MV-4-11 (cell line): ENCODE measurements around the gene ARHGEF2.

Source experiments
- DNase-seq: peaks from one replicate; lab custom pipeline; 2025; lab: John Stamatoyannopoulos, UW

Gene ARHGEF2

GRCh38 chr1:155971910-155972809 lies 6.2 kb downstream of the ARHGEF2 start:
- DNase-seq: no peak

- peak; percentile 94 for DNase-seq
These were observed 7.7 kb downstream of the ARHGEF2 start for GRCh38 chr1:155970531-155971167.

DNA sequence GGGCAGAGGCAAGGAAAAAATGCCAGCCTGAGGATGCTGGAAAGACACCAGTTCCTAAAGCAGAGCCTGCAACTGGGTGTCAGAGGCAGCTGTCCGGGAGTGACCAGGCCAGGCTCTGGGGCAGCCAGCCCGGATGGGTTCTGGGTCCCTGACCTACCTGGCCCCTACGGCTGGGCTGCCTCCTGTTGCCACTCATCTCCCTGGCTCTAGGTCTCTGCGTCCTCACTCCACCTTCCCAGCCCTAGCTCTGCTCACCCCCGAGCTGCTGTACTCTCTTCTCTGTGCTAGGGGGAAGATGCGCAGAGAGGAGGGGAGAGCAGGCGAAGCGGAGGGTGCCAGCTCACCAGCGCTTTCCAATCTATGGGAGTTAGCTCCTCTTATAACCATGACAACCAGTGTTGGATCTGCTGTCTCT lies 9.0 kb downstream of the ARHGEF2 start:
- no peak for DNase-seq

DNA sequence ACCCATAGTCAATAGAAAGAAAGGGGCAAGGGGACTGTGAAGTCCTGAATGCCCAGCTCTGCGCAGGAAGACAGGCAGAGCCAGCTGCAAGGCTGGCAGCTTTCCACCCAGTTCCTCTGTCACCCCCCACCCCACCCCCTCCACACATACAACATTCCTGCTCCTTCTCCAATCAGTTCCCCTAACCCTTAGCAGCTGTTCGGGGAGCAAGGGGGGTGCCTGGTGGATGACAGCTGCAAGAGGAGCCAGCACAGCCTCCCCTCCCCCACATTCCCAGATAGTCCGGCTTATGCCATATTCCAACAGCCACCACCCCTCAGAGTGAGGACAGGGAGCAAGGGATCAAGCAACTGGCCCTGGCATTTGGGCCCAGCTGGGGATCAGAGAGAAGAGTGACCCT lies 9.7 kb downstream of the ARHGEF2 start:
- no peak for DNase-seq

GRCh38 chr1:155968051-155968400 lies 10.3 kb downstream of the ARHGEF2 start:
- no peak for DNase-seq

DNA sequence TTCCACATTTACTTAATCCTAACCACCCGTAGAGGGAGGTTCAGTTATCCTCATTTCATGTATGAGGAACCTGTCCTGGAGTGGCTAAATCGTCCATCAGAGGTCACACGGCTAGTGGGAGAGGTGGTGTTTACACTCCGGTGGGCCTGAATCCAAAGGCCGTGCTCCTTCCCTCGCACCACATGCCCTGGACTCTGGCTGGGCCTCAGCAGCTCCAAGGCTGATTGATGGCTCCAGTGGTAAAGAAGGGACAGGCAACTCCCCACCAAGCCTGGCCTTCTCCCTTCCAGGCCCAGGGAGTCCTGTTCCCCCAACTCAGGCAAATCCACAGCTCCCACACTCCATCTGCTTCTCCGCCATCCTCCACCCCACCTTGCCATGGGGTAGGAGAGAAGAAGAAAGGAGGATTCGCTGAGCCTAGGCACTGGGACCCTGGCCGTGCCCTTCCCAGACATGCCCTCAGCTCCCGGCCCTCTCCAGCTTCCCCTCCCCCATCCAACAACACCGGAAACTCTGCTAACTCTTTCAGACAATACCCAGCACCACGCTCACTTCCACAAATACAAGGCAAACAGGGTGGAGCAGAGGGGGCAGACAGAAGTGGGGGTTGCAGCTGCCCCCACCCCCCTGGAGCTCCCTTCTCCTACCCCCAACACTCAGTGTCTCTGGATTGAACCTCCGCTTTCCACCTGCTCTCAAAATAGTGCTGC lies 10.9 kb downstream of the ARHGEF2 start:
- DNase-seq: peak; percentile 18

DNA sequence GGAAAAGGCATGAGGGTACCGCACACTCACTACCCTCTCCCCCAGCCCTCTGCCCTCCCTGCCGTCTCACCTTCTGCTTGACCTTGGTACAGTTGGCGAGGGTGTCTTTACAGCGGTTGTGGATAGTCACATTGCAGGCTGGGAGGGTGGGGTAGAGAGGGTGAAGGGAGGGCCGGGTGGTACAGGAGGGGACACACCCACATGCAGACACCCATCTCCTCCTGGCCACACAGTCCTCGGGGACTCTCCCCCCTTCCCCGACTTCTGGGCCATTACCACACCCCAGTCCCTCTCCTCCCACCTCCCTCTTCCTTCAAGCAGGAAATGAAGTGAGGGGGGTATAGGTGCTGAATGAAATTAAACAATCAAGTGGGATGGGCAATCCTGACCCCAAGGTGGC lies 11.6 kb downstream of the ARHGEF2 start:
- no peak for DNase-seq

- no peak for DNase-seq
These were observed 12.2 kb downstream of the ARHGEF2 start for GRCh38 chr1:155966135-155966534.

DNA sequence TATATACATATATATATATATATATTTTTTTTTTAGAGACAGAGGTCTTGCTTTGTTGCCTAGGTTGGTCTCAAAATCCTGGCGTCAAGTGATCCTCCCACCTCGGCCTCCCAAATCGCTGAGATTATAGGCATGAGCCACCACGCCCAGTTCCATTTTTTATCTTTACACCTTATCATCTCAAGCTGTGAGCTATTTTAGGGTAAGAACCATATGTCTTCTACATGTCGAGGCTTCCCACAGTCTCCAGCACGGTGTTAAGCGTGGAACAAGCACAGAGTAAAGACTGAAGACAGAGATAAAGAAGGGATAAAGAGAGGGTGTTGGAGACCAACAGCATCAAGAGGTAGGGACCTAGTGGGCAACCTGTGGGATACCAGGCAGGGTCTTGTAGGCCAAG lies 14.2 kb downstream of the ARHGEF2 start:
- DNase-seq: no peak

GRCh38 chr1:155962599-155963211 lies 15.6 kb downstream of the ARHGEF2 start:
- no peak for DNase-seq

DNA sequence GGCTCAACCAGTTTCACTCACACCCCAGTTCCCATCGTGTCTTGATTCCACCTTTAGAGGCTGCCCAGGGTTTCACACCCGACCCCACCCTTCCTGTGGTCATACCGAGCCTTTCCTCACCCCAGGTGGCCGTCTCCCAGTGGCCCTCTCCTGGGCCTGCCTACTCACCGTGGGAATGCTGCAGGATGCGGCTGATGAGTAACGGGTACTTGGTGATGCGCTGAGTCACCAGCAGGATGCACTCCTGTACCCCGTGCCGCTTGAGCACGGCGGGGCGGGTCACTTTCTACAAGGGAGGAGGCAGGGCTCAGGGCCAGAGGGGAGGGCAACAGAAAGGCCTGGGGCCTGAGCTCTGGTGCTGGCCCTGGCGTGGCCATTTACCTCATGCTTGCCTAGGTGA lies 16.4 kb downstream of the ARHGEF2 start:
- no peak for DNase-seq

GRCh38 chr1:155960081-155960745 lies 18.1 kb downstream of the ARHGEF2 start:
- DNase-seq: no peak

DNA sequence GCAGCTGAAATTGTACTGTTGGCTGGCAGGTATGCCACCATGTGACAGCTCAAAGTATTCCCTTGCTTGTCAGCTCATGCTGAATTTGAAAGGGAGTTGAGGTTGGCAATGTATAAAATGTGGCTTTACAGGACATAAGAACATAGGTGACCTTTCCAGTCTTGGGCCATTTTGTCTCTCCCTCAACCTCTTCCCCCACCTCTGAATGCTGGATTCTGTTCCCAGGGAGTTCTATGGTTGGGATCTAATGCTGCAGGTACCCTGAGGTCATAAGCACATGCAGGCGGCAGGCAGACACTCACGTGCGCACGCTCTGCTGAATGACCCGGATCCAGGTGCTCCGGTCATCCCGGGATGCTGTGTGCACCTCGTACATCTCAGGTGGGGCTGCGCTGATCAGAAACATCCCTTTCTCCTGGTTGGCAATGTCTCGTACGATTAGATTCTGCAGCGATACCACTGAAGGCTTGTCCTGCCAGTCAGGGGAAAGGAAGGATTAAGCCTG lies 20.9 kb downstream of the ARHGEF2 start:
- no peak for DNase-seq

DNA sequence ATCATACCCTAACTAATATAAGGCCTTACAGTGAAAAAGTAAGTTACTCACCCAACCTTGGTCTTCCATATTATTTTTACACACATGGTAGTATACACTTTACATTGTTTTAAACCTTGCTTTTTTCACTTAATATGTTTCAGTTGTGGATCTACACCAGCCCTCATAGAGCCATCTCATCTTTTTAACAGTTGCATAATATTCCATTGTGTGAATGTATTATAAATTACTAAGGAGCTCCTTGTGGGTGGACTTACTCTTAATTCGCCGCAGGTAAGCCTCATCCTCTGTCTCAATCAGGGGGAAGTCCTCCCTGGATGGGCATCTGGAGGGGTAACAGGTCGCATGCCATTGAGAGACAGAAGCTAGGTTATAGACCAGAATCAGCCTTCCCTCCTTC lies 23.7 kb downstream of the ARHGEF2 start:
- DNase-seq: no peak

DNA sequence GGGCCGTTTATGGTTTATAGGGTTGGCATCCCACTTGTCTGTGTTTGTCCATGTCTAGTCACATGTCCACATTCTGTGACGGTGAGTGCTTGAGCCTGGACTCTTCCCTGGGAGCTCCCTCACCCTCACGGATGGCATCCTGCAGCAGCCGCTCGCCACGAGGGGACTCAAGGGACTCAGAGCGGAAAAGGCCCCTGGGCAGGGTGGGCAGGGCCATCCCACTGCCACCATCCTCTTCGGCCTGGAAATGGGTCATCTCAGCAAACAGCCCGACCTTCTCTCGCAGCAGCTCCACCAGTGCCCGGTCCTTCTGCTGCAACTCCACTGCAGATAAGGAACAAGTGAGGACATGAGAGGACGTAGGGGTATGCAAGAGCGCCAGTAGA lies 25.8 kb downstream of the ARHGEF2 start:
- DNase-seq: no peak

DNA sequence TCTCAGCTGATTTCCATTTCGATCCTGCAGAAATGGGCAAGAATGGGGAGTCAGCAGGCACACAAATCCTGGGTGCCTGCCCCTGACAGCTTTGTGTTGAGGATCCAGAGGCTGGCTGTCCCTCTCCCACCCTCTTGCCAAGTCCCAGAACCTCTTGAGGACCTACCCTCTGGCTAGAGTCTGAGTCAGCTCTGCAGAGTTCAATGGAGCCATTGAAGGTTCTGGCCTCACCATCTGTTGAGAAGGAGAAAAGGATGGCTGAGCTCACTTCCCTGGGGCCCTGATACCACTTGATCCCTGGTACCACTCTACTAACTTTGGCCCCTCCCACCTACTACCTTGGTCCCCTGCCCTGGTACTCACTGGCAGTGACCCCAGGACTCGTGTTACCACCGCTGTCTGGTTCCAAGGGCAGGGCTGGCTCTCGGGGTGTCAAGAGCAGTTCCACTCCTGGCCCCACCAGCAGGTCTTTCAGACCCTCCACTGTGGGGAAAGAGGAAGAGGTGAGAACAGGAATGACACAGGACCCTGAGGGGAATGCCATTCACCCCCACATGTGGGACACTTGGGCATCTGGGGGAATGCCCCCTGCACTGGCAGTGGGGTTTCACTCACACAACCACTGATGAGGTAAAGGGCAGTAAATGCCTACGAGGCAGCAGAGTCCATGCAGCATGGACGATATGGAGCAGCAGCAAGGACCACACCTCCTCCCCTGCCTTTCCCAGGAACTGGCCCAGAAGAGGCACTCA lies 26.4 kb downstream of the ARHGEF2 start:
- no peak for DNase-seq

GRCh38 chr1:155950829-155951228 lies 27.5 kb downstream of the ARHGEF2 start:
- DNase-seq: no peak

GRCh38 chr1:155947741-155948140 lies 30.6 kb downstream of the ARHGEF2 start:
- no peak for DNase-seq

- no peak for DNase-seq
These were observed 31.1 kb downstream of the ARHGEF2 start for GRCh38 chr1:155947292-155947691.

DNA sequence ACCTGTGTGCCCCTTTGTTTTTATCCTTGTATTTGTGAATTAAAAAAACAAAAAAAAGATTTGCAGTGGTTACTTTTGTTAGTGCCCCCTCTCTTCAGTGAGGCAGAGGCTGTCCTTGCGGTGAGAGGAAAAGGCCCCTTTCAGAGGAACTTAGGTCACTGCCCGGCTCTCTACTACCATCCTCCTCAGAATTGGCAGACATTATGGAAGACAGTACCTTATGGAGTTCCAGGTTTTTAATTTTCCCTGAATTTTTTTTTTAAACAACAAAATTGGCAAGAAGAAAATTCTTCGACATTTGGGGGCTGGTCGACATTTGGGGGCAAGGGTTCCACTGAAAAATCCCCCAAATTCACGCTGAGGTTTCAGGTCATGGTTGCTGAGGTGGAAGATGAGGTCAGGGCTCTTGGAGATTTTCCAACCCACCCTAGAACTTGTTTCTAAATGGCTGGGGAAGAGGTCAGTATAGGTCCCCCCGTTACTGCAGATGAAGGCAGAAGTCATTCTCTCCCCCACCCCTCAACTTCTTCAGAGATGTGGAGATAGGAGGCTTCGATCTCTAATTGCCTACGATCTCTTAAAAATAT lies 31.6 kb downstream of the ARHGEF2 start:
- no peak for DNase-seq

- DNase-seq: peak; percentile 77
These were observed 33.9 kb downstream of the ARHGEF2 start for GRCh38 chr1:155944444-155944799.
